HG03571 (cell line): ENCODE results near the gene SLC16A12.
"Not testable (repeated sequence)": the region's sequence is repeated elsewhere in the genome, so short reads cannot be mapped to it uniquely, and the experiment has no call there.

Source experiments
- ATAC-seq: cut with Tn5 transposase; IDR thresholded peaks from one replicate; pipeline ENCODE4 v1.9.1; 2021; ENCODE audit not compliant: unreplicated experiment

SLC16A12 gene

GRCh38 chr10:89474452-89474851, 60.9 kb downstream of the SLC16A12 start:
- no peak for ATAC-seq

- no peak for ATAC-seq
Observed at GRCh38 chr10:89471110-89471809, 64.1 kb downstream of the SLC16A12 start.

DNA sequence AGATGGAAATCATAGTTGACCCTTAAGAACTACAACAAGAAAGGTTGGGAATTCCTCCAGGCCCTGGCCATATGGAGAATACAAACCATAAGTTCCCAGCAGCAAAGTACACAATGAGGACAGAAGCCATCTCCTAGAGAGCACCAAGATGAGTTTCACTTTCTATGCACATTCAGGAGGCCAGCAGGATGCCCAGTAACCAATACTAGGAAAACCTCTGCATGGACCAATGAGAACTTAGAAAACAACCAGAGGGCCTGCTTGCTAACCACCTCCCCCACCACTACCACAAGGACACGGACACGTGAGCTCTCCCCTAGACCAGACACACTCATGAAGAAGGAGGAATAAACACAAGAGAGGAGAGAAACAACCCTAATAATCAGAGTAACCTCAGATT, 64.8 kb downstream of the SLC16A12 start:
- no peak for ATAC-seq

GRCh38 chr10:89469517-89469916, 65.9 kb downstream of the SLC16A12 start:
- no peak for ATAC-seq

GRCh38 chr10:89468191-89468965, 67.0 kb downstream of the SLC16A12 start:
- no peak for ATAC-seq

DNA sequence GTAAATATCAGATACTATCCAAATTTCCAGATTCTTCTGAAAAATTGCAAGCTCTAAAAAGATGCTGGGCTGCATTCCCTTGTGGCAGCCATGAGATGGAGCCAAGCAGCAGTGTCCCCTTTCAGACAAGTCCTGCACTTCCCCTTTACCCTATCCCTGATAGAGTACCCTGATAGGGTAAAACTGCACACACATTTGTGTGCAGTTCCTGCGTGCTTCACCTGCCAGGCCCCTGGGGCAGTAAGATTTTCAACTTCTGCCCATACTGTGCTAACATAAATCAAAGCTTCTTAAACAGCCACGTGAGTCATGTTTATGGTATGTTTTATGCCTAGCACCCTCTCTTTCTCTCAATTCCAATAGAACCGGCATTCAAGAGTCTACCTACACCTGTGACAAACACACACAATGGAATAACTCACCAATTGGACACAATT, 68.8 kb downstream of the SLC16A12 start:
- no peak for ATAC-seq

DNA sequence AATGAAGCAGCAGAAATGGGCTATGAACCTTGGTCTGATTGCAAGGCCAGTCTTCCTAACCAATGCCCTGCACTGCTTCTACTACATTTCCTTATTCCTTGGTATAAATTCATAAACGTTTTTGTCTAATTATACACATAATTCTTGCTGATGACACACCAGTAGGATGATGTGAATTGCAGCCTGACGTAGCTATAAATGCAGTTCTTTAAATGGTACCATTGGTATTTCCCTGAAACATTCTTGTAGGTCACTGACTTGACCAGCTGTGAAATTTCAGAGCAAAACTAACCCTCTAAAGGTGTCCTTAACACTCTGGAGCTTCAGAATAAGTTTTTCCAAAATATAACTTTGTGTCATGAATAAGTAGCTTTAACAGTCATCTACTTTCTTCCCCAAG, 70.2 kb downstream of the SLC16A12 start:
- ATAC-seq: no peak

DNA sequence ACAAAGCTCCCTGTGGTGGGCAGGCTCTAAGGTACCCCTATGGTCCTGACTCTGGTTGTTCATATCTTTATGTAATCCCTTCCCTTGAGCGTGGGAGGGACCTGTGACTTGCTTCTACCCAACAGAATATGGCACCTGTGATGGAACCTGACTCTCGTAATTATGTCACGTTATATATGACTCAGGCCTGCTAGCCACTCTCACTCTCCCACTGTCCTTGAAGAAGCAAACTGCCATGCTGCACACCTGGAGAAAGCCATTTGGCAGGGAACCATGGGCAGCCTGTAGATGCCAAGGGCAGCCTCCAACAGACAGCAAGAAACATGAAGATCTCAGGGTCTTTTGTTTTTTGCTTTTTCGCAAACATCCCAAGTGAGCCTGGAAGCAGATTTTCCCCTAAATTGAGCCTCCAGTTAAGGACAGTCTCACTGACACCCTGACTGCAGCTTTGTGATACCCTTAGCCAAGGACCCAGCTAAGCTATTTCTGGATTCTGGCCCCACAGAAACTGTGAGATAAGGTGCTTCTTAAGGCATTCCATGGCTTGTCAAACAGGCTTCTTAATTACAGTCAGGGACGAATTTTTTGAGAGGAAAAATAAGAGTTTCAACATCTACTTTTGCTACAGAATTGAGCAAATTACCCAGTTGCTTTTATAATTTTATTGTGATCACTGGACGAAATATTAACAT, 71.4 kb downstream of the SLC16A12 start:
- no peak for ATAC-seq

GRCh38 chr10:89458784-89459183, 76.6 kb downstream of the SLC16A12 start:
- no peak for ATAC-seq

DNA sequence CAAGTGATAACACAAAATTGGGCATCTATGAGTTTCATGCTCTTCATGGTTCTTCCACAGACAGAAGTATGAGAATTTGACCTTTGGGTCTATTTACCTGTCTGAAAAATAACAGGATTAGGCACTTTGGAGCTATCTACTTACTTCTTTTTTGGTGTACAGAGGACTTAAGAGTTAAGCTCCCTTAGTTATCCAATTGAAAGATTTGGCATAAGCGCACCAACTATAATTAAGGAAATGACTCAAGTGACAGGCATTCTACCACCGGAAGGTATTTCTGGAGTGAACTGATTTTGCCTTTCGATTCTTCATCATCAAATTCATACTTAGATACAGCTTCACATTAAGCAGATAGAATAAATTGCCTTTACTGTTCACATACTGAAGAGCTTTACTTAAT, 77.1 kb downstream of the SLC16A12 start:
- ATAC-seq: no peak

DNA sequence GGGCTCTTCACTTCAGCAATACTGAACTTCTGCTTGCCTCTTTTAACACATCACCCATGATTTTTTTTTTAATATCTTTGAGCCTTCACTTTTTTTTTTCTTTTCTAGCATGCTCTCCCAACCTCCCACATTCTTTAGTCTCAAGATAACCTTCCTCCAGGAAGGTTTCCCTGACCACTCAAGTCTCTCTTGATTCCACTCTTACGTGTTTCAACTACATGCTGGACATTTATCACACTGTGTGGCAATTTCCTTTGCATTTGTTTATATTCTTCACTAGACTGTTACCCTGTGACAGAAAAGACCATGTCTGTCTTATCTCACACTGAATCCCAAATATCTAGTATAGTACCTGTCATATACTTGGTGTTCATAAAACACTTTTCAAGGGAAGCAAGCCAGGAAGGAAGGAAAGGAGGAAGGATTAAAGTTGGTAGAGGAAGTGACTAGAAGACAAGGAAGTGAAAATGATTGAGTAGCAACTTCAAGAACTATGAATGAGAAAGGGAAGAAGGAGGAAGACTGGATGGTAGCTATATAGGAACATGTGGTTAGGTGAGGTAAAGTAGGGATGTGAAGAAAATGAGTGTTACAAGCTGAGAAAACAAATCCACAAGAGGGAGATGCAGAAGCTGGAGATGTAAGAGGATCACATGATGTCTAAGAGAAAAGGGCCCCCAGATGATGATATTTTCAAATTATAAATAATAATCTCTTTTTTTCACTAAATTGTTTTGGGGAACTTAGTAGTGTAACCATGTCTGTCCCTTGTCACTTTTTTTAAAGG, 80.6 kb downstream of the SLC16A12 start:
- no peak for ATAC-seq

DNA sequence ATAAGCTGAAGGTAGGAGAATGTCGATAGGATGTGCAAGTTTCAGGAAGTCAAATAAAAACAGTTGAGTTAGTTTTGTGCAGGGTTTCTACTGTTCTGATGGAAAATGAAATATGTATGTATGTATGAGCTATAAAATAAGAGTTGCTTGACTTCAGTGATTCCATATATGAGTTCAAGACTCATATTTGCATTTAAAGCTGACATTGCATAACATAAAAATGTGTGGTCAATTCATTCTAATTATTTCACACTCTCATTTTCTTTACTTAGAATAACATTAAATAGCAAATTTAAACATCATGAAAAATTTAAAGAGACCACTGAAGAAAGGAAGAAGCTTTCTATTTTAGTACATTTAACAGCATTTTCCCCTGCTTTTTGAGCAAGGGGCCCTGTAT, 83.2 kb downstream of the SLC16A12 start:
- ATAC-seq: no peak

GRCh38 chr10:89450901-89451300, 84.5 kb downstream of the SLC16A12 start:
- ATAC-seq: no peak

DNA sequence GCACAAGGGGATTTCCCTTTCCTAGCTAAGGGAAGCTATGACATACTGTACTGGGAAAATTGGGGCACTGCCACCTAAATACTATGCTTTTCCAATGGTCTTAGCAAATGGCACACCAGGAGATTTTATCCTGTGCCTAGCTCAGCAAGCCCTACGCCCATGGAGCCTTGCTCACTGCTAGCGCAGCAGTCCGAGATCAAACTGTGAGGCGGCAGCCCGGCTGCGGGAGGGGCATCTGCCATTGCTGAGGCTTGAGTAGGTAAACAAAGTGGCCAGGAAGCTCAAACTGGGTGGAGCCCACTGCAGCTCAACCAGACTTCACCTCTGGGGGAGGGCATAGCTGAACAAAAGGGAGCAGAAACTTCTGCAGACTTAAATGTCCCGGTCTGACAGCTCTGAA, 90.6 kb downstream of the SLC16A12 start:
- not testable (repeated sequence) for ATAC-seq

DNA sequence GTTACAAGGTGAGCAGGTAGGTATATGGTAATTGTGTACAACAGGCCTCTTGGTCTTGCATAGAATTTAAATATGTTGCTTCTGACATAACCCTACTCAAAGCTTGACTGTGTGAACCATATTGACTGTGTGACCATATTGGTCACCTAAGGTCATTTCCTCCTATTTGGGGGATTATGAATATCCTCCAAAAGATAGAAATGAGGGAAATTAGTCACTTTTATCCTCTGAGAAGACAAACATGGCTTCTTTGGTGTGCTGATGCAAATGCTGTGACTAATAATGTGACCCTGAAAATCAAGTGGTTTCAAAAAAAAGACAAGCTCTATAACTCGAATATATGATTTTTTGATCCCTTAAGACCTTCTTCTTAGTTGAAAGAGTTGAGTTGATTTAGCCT, 93.1 kb downstream of the SLC16A12 start:
- ATAC-seq: no peak

DNA sequence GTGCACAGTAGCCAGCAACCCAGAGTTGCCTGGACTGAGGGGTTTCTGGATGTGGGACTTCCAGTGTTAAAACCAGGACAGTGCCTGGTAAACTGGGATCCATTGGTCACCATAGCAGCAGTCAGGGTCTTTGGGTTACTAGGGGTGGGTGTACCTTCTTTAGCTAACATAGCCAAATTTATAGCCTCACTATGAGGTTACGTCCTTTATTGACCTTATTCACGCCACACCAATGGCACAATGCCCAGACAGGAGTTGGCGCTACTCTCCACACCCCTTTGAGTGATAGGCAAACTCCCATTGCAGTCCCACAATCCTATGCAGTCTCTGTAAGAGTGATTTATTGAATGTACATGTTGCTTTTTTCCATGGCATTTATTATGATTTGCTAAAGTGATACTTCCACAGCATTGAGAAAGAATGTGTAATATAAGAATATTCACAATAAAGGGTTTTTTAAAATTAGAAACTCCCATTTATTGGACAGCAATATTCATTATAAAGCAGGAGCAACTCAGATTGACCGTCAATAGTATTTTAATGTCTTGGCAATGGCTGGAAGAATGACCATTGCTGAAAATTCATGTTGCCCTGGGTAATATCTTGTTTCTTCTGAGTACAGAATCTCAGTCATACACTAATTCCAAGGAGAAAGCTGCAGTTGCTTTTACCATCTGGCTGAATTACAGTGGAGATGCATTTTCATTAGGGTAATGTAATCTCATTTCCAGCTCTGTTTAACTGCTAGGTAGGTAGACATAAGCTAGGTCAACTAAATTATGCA, 95.0 kb downstream of the SLC16A12 start:
- no peak for ATAC-seq

- no peak for ATAC-seq
Observed at GRCh38 chr10:89438525-89438924, 96.9 kb downstream of the SLC16A12 start.

DNA sequence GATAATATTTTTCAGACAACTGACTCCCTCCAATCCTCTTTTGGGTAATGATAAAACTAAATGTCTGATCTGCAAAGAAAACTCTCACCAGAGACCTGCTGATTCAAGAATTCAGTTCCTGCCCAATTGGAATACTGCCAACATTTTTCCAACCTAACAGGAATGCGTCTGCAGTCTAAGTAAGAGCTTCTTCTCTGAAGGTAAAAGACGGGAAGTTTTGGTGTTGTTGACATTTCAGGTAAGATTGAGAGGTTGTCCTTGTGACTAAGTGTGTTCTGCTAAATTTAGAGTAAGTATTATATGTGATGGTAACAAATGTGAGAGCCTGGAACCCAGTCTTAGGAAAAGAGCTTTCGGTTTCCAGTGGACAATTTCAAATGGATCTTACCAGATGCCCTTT, 103.4 kb downstream of the SLC16A12 start:
- no peak for ATAC-seq

DNA sequence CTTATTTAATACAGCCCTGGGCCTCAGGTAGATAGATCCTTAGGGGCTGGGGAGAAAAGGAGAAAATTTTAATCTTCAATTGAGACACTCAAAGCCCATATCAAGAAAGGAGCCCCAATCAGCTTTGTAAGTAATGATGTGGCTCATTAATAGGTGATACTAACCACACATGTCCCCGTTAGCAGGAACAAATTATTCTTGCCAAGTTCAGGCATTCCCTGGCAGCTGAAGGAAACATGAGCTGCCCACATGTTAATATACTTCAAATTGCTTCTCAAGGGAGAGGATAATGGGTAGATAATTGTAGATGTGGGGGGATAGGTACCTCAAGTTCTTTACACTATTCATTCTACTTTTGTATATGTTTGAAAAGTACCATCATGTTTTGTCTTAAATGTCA, 106.5 kb downstream of the SLC16A12 start:
- ATAC-seq: no peak

GRCh38 chr10:89427629-89428028, 107.8 kb downstream of the SLC16A12 start:
- ATAC-seq: no peak
